ENCODE data around the gene IL12RB2.

The IL12RB2 gene

GRCh38 chr1:67270541-67270940 lies 37.1 kb upstream of the IL12RB2 start:
- no peak for DNase-seq
- TF ChIP-seq CTCF (IDR thresholded peaks at IDR 0.05; ENCODE audit: low read depth, low read length): no peak
- Histone ChIP-seq H3K4me3 (ENCODE audit: low read depth, low read length) (no peak overlapping the region), H3K9me3 (no peaks in the 10 kb centered on the region), H3K4me1 (no peaks in the 10 kb centered on the region), H3K27me3 (no peaks in the 10 kb centered on the region), H3K36me3 (no peaks in the 10 kb centered on the region)

- no peaks in the 10 kb centered on the region for H3K36me3 ChIP-seq
- TF ChIP-seq CTCF (IDR thresholded peaks at IDR 0.05; ENCODE audit: low read depth, low read length): no peak
- no peaks in the 10 kb centered on the region for H3K27me3 ChIP-seq
- no peaks in the 10 kb centered on the region for H3K4me1 ChIP-seq
- H3K9me3 ChIP-seq: no peaks in the 10 kb centered on the region
- no peak for DNase-seq
- no peak overlapping the region for H3K4me3 ChIP-seq (ENCODE audit: low read depth, low read length)
Measured at GRCh38 chr1:67273591-67273990, 34.1 kb upstream of the IL12RB2 start.

- H3K36me3 ChIP-seq: no peaks in the 10 kb centered on the region
- no peaks in the 10 kb centered on the region for H3K27me3 ChIP-seq
- H3K4me3 ChIP-seq (ENCODE audit: low read depth, low read length): no peak overlapping the region
- no peak for TF ChIP-seq CTCF (IDR thresholded peaks at IDR 0.05; ENCODE audit: low read depth, low read length)
- no peaks in the 10 kb centered on the region for H3K9me3 ChIP-seq
- DNase-seq: no peak
- no peaks in the 10 kb centered on the region for H3K4me1 ChIP-seq
Measured at GRCh38 chr1:67274623-67275325, 32.9 kb upstream of the IL12RB2 start.

GRCh38 chr1:67280696-67281095 lies 27.0 kb upstream of the IL12RB2 start:
- no peaks in the 10 kb centered on the region for H3K27me3 ChIP-seq
- no peak overlapping the region for H3K4me3 ChIP-seq (ENCODE audit: low read depth, low read length)
- no peaks in the 10 kb centered on the region for H3K36me3 ChIP-seq
- DNase-seq: no peak
- H3K4me1 ChIP-seq: no peaks in the 10 kb centered on the region
- TF ChIP-seq CTCF (IDR thresholded peaks at IDR 0.05; ENCODE audit: low read depth, low read length): no peak
- no peaks in the 10 kb centered on the region for H3K9me3 ChIP-seq

- Histone ChIP-seq H3K27me3 (no peaks in the 10 kb centered on the region), H3K4me3 (ENCODE audit: low read depth, low read length) (no peak overlapping the region), H3K9me3 (no peaks in the 10 kb centered on the region), H3K36me3 (no peaks in the 10 kb centered on the region), H3K4me1 (no peaks in the 10 kb centered on the region)
- TF ChIP-seq CTCF (IDR thresholded peaks at IDR 0.05; ENCODE audit: low read depth, low read length): no peak
- no peak for DNase-seq
Measured at GRCh38 chr1:67281244-67281643, 26.4 kb upstream of the IL12RB2 start.

GRCh38 chr1:67285780-67286488 lies 21.7 kb upstream of the IL12RB2 start:
- Histone ChIP-seq H3K4me3 (ENCODE audit: low read depth, low read length) (no peak overlapping the region), H3K4me1 (no peaks in the 10 kb centered on the region), H3K27me3 (no peaks in the 10 kb centered on the region), H3K9me3 (no peaks in the 10 kb centered on the region), H3K36me3 (no peaks in the 10 kb centered on the region)
- no peak for TF ChIP-seq CTCF (IDR thresholded peaks at IDR 0.05; ENCODE audit: low read depth, low read length)
- DNase-seq: no peak

All from BE2C (cell line).